HepG2 (cell line): ENCODE results near the gene FAS. TPM values are rescaled to one million over a fixed set of nuclear protein-coding genes. Genes with fewer than 3 reads are reported as not detected.

Source experiments
- ATAC-seq: fragments of 200-7000 bp; cut with Tn5 transposase; 3 replicates; pipeline ENCODE4 v1.9.1; 2020; ENCODE audit warnings: mild to moderate bottlenecking, moderate library complexity
- BruUV-seq: library from RNA; stranded (reverse); fragments of 400-500 nt; replicated peaks from 2 replicates; lab custom pipeline; 2021; lab: Mats Ljungman, UMichigan
- CTCF ChIA-PET: fragments of 300-600 bp; formaldehyde crosslinking; extraction: SDS; loops from one replicate; lab custom pipeline; 2021; ENCODE audit warnings: low total read pairs, inconsistent platforms, low intra/inter-chr PET ratio; lab: Yijun Ruan, JAX
- POLR2A ChIA-PET: fragments of 350-600 bp; sonication (Branson Sonifier 250); formaldehyde crosslinking; loops from one replicate; lab custom pipeline; 2020; ENCODE audit warnings: antibody characterized with exemption, inconsistent platforms; lab: Yijun Ruan, JAX
- DNase-seq: peaks from one replicate; pipeline ENCODE4 v3.0.0-alpha.2; 2015; ENCODE audit warnings: low spot score
- FAIRE-seq: peaks from 3 replicates; lab custom pipeline; 2011; peaks lifted over from hg19 to GRCh38; lab: Jason Lieb, UNC
- H2AFZ ChIP-seq: one replicate; pipeline ENCODE4 v1.6.1; 2011; ENCODE audit warnings: low read length, inconsistent platforms
- H3K27ac ChIP-seq: fragments of 300-600 bp; 3 replicates; pipeline ENCODE4 v1.8.0; 2011; ENCODE audit warnings: mixed run types, mild to moderate bottlenecking, mixed read lengths, low read length, inconsistent platforms; ENCODE audit not compliant: insufficient read depth; ENCODE audit errors: extremely low read length
- H3K27me3 ChIP-seq, 2 experiments: fragments of 200-600 bp in 1 of 2; 2 replicates in 1 of 2; 3 replicates in 1 of 2; pipeline versions ENCODE4 v1.6.0 to v1.8.0; 2011; ENCODE audit warnings: low read length in 2 of 2, mild to moderate bottlenecking in 2 of 2, moderate library complexity in 2 of 2, inconsistent platforms in 1 of 2; ENCODE audit not compliant: insufficient read depth in 2 of 2, control insufficient read depth in 1 of 2
- H3K36me3 ChIP-seq, 2 experiments: fragments of 200-600 bp in 1 of 2; replicated peaks in 1 of 2; 2 replicates in 1 of 2; 3 replicates in 1 of 2; pipeline versions ENCODE4 v1.5.1 to v1.8.0; 2011; ENCODE audit warnings: low read length in 2 of 2, inconsistent platforms in 1 of 2; ENCODE audit not compliant: insufficient read depth in 2 of 2, control insufficient read depth in 1 of 2
- H3K4me1 ChIP-seq: 2 replicates; pipeline ENCODE4 v1.5.1; 2012; ENCODE audit warnings: low read length, inconsistent platforms; ENCODE audit not compliant: insufficient read depth
- H3K4me2 ChIP-seq: 2 replicates; pipeline ENCODE4 v1.6.0; 2011; ENCODE audit warnings: low read depth, low read length, inconsistent platforms
- H3K4me3 ChIP-seq, 3 experiments: fragments of 200-600 bp in 1 of 3; sonication (generic), shearing (Covaris generic) in 1 of 3; replicated peaks in 1 of 3; 2 replicates each; pipeline ENCODE4 v1.5.1; 2011 to 2016; ENCODE audit warnings: low read length in 3 of 3, inconsistent platforms in 2 of 3, low read depth in 2 of 3, mild to moderate bottlenecking in 2 of 3, control low read depth in 1 of 3, mixed read lengths in 1 of 3; ENCODE audit not compliant: insufficient read depth in 1 of 3
- H3K79me2 ChIP-seq: one replicate; pipeline ENCODE4 v1.6.1; 2011; ENCODE audit warnings: low read length, inconsistent platforms; ENCODE audit not compliant: insufficient read depth
- H3K9ac ChIP-seq: 2 replicates; pipeline ENCODE4 v1.6.0; 2011; ENCODE audit warnings: mild to moderate bottlenecking, low read depth, low read length, inconsistent platforms; ENCODE audit not compliant: insufficient read depth
- H3K9me3 ChIP-seq: 2 replicates; pipeline ENCODE4 v1.5.1; 2012; ENCODE audit warnings: mild to moderate bottlenecking, low read length
- H4K20me1 ChIP-seq: 2 replicates; pipeline ENCODE4 v1.6.0; 2011; ENCODE audit warnings: inconsistent platforms, mild to moderate bottlenecking, low read length, moderate library complexity; ENCODE audit not compliant: insufficient read depth
- DR1 ChIP-seq: sonication (generic); formaldehyde crosslinking; IDR thresholded peaks from 2 replicates; pipeline ENCODE4 v1.8.0; 2021; ENCODE audit warnings: mild to moderate bottlenecking, missing genetic modification reagents, inconsistent platforms
- FOXP4 ChIP-seq: sonication (generic); formaldehyde crosslinking; IDR thresholded peaks from 2 replicates; pipeline ENCODE4 v1.4.0; 2020; ENCODE audit warnings: missing genetic modification reagents
- HNF1B ChIP-seq: sonication (generic); formaldehyde crosslinking; IDR thresholded peaks from 2 replicates; pipeline ENCODE4 v1.5.1; 2020; ENCODE audit warnings: mild to moderate bottlenecking, moderate library complexity, missing genetic modification reagents
- HOMEZ ChIP-seq: IDR thresholded peaks from 2 replicates; pipeline ENCODE4 v1.6.1; 2016; ENCODE audit warnings: low read depth
- HOXA9 ChIP-seq: sonication (generic); formaldehyde crosslinking; IDR thresholded peaks from 2 replicates; pipeline ENCODE4 v1.8.1; 2022; ENCODE audit warnings: missing genetic modification reagents, mild to moderate bottlenecking, moderate library complexity, borderline replicate concordance
- MLX ChIP-seq: IDR thresholded peaks from 2 replicates; pipeline ENCODE4 v1.6.1; 2016
- SMAD3 ChIP-seq: sonication (generic); formaldehyde crosslinking; IDR thresholded peaks from 2 replicates; pipeline ENCODE4 v1.4.0; 2020; ENCODE audit warnings: missing genetic modification reagents
- SMARCE1 ChIP-seq: fragments of 450-650 bp; IDR thresholded peaks from 2 replicates; pipeline ENCODE4 v1.6.1; 2017; ENCODE audit warnings: borderline replicate concordance
- SOX6 ChIP-seq, 2 experiments: fragments of 450-650 bp in 1 of 2; sonication (generic) in 1 of 2; formaldehyde crosslinking in 1 of 2; IDR thresholded peaks; 2 replicates each; pipeline versions ENCODE4 v1.4.0 to v1.6.1; 2017 to 2020; ENCODE audit warnings: antibody characterized with exemption in 1 of 2, mild to moderate bottlenecking in 1 of 2, missing genetic modification reagents in 1 of 2
- STAG1 ChIP-seq: sonication (generic); formaldehyde crosslinking; IDR thresholded peaks from 2 replicates; pipeline ENCODE4 v1.4.0; 2020; ENCODE audit warnings: missing genetic modification reagents
- TEAD3 ChIP-seq: optimal IDR thresholded peaks from 2 replicates; pipeline ENCODE3; 2016; ENCODE audit warnings: borderline replicate concordance
- ZNF280D ChIP-seq: sonication (generic); formaldehyde crosslinking; IDR thresholded peaks from 2 replicates; pipeline ENCODE4 v1.5.1; 2020; ENCODE audit warnings: mild to moderate bottlenecking, missing genetic modification reagents
- ZNF562 ChIP-seq: sonication (generic); formaldehyde crosslinking; IDR thresholded peaks from 2 replicates; pipeline ENCODE4 v1.8.0; 2022; ENCODE audit warnings: missing genetic modification reagents, borderline replicate concordance
- WGBS: methylation state at CpG from one replicate; pipeline ENCODE4 v1.1.6; 2017; ENCODE audit warnings: low lambda C conversion rate; 5-methylcytosine and 5-hydroxymethylcytosine counted together
- in situ Hi-C: cut with HindIII; loops from 2 replicates; pipeline ENCODE4 v1.10.0; 2017; ENCODE audit warnings: low pct_unique_long_range_greater_than_20kb; ENCODE audit not compliant: extremely low pct_ligation_motif_present
- intact Hi-C: fragments of 100-400 bp; cut with micrococcal nuclease; formaldehyde crosslinking; loops from one replicate; pipeline ENCODE4 v1.10.0; 2022; ENCODE audit not compliant: unreplicated experiment
- polyA plus RNA-seq, 8 experiments: library from polyadenylated mRNA; depleted of rRNA in 3 of 8; stranded (reverse) in 7 of 8; unstranded in 1 of 8; fragments of >200 nt; fragmentation: Illumina TruSeq in 4 of 8; extraction: Trizol in 4 of 8; gene quantifications; 2 replicates each; pipeline versions ENCODE4 v1.2.1 to v1.2.3, GENCODE V29; 2011 to 2016; ENCODE audit warnings: low read depth in 4 of 8, missing spikeins in 1 of 8, mixed read lengths in 1 of 8; ENCODE audit not compliant: insufficient read depth in 1 of 8
- total RNA-seq, 5 experiments: library from RNA; depleted of rRNA; stranded (reverse); fragments of >200 nt; fragmentation: Illumina TruSeq; extraction: Trizol; gene quantifications; 2 replicates each; pipeline ENCODE4 v1.2.3, GENCODE V29; 2016; ENCODE audit warnings: low read depth in 1 of 5

The FAS gene
- total and polyA plus RNA-seq, 2 of the 13 experiments (the other 11 are each of a cell fraction or from before 2014, with no cell fraction given), result 5.9 to 17.9 TPM

- peaks cover 13% of the 10 kb centered on the region for H3K4me1 ChIP-seq
- no peak within 1 kb of the TSS for H3K4me2 ChIP-seq
- H3K79me2 ChIP-seq, result no peaks in the 10 kb centered on the region
- CTCF ChIA-PET, result no interaction called here
- no peaks in the 10 kb centered on the region for H3K36me3 ChIP-seq
- intact Hi-C loops, result no loop called here
- in situ Hi-C loops, result no loop called here
- no peak within 1 kb of the TSS for H3K4me3 ChIP-seq
- 84% methylated on average over 6 of the region's 8 CpGs for WGBS
- no peak for FAIRE-seq
- ATAC-seq, result no peak
- H3K27me3 ChIP-seq, result no peaks in the 10 kb centered on the region
- no peak within 1 kb of the TSS for H3K9ac ChIP-seq
- H3K27ac ChIP-seq, result no peak within 1 kb of the TSS
- POLR2A ChIA-PET, result no interaction called here
- no peak within 1 kb of the TSS for H2AFZ ChIP-seq
- no peaks in the 10 kb centered on the region for H4K20me1 ChIP-seq
- no peaks in the 10 kb centered on the region for H3K9me3 ChIP-seq
- no TSS peak for BruUV-seq
- no peak for DNase-seq
- TF ChIP-seq HOMEZ (CRISPR knock-in tag) (no peak), HNF1B (no peak), SMARCE1 (no peak), ZNF562 (CRISPR knock-in tag) (no peak), HOXA9 (CRISPR knock-in tag) (no peak), MLX (CRISPR knock-in tag) (no peak), STAG1 (CRISPR knock-in tag) (no peak), ZNF280D (CRISPR knock-in tag) (no peak), SMAD3 (CRISPR knock-in tag) (no peak), TEAD3 (no peak), DR1 (CRISPR knock-in tag) (no peak), FOXP4 (no peak), SOX6 (IDR thresholded peaks at IDR 0.05) (no peak), SOX6 (CRISPR knock-in tag; IDR thresholded peaks at IDR 0.05) (no peak)
These were observed 37.9 kb upstream of the FAS start, which contains the start of gene ACTA2 for GRCh38 chr10:88952647-88953111. Gene ACTA2, minus strand, starts transcription at chr10:88952773. Its CDS starts 3,843 bp downstream, at chr10:88948930.
